Common myeloid progenitor, CD34-positive (primary cell): ENCODE data around the gene TNKS1BP1.

ENCODE experiments used
- CTCF ChIA-PET: fragments of 350-600 bp; sonication (Branson Sonifier 250); formaldehyde crosslinking; loops from one replicate; lab custom pipeline; 2021; ENCODE audit warnings: antibody characterized with exemption; lab: Charles Lee
- POLR2A ChIA-PET: fragments of 350-600 bp; sonication (Branson Sonifier 250); formaldehyde crosslinking; loops from one replicate; lab custom pipeline; 2021; ENCODE audit warnings: antibody characterized with exemption; lab: Charles Lee
- DNase-seq, 3 donors: peaks; one replicate each; pipeline versions ENCODE4 v3.0.0 to v3.0.0-alpha.2; 2013
- H3K27ac ChIP-seq, 2 experiments: 1 replicate in 1 of 2; 2 replicates in 1 of 2; pipeline ENCODE4 v1.7.0; 2013; ENCODE audit warnings: inconsistent platforms in 2 of 2, low read length in 2 of 2, mild to moderate bottlenecking in 2 of 2, low read depth in 1 of 2, moderate library complexity in 1 of 2; ENCODE audit not compliant: severe bottlenecking in 2 of 2, insufficient read depth in 1 of 2, poor library complexity in 1 of 2
- H3K27me3 ChIP-seq, 5 experiments: replicated peaks in 2 of 5; 1 replicate in 3 of 5; 2 replicates in 2 of 5; pipeline versions ENCODE4 v1.6.1 to v1.7.0; 2013; ENCODE audit warnings: low read length in 4 of 5, mild to moderate bottlenecking in 2 of 5, moderate library complexity in 2 of 5, inconsistent platforms in 1 of 5; ENCODE audit not compliant: insufficient read depth in 5 of 5, control insufficient read depth in 4 of 5
- H3K36me3 ChIP-seq, 4 experiments: 1 replicate in 2 of 4; 2 replicates in 2 of 4; pipeline versions ENCODE4 v1.6.1 to v1.7.0; 2013; ENCODE audit warnings: low read length in 3 of 4, control low read depth in 1 of 4, mild to moderate bottlenecking in 1 of 4; ENCODE audit not compliant: control insufficient read depth in 4 of 4, insufficient read depth in 4 of 4
- H3K4me1 ChIP-seq, 4 experiments: 1 replicate in 3 of 4; 2 replicates in 1 of 4; pipeline versions ENCODE4 v1.6.1 to v1.7.1; 2013; ENCODE audit warnings: low read length in 3 of 4, mild to moderate bottlenecking in 3 of 4, control low read depth in 1 of 4, inconsistent platforms in 1 of 4, moderate library complexity in 1 of 4; ENCODE audit not compliant: control insufficient read depth in 4 of 4, insufficient read depth in 4 of 4; ENCODE audit errors: control extremely low read depth in 1 of 4
- H3K4me3 ChIP-seq, 7 experiments: 1 replicate in 4 of 7; 2 replicates in 3 of 7; pipeline versions ENCODE4 v1.5.1 to v1.7.0; 2013; ENCODE audit warnings: mild to moderate bottlenecking in 7 of 7, low read length in 6 of 7, moderate library complexity in 6 of 7, inconsistent platforms in 2 of 7, low read depth in 2 of 7, control low read depth in 1 of 7; ENCODE audit not compliant: insufficient read depth in 4 of 7, control insufficient read depth in 1 of 7; ENCODE audit errors: extremely low read depth in 1 of 7
- H3K9me3 ChIP-seq, 5 experiments: 1 replicate in 4 of 5; 2 replicates in 1 of 5; pipeline versions ENCODE4 v1.6.1 to v1.7.1; 2013; ENCODE audit warnings: low read length in 4 of 5, mild to moderate bottlenecking in 2 of 5, inconsistent platforms in 1 of 5, low read depth in 1 of 5, moderate library complexity in 1 of 5; ENCODE audit not compliant: control insufficient read depth in 4 of 5, insufficient read depth in 2 of 5; ENCODE audit errors: control extremely low read depth in 1 of 5
- WGBS: methylation state at CpG from one replicate; pipeline ENCODE4 v1.1.5; 2013; ENCODE audit not compliant: insufficient coverage; 5-methylcytosine and 5-hydroxymethylcytosine counted together

The TNKS1BP1 gene

DNA sequence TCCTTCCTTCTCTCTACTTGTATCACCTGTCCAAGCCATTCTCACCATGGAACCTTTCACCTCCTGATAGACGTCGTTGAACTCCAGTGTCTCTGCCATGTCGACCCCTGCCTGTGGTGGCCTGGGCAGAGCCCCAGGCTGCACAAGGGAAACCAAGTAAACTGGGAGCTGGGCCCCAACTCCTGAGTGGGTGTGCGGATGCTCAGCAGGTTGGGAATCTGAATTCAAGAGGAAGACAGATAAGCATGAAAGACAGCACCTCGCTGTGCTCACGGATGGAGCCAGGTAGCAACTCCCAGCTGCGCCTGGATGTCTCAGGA is 10.2 kb upstream of the TNKS1BP1 start:
- Histone ChIP-seq H3K4me1 (peaks cover 5 to 24% (median 17%) of the 10 kb centered on the region in 4 experiments), H3K9me3 (no peaks in the 10 kb centered on the region), H3K27ac (peak overlapping the region; percentile 55 to 81), H3K36me3 (peaks cover 8 to 45% (median 37%) of the 10 kb centered on the region in 4 experiments), H3K4me3 (peak overlapping the region; percentile 61 to 83 (median 77)), H3K27me3 (peaks cover 0 to 2% (median 0%) of the 10 kb centered on the region in 5 experiments)
- DNase-seq, result no peak
- WGBS, result 11% methylated on average over 7 of the region's 7 CpGs
- POLR2A ChIA-PET, result interaction anchor here (0.8 to 1.3 kb wide), 3 partner anchors 10 to 18 kb away, joined by 3 read pairs; partner anchors contain the start of gene TNKS1BP1
- CTCF ChIA-PET, result interaction anchor here (1.0 to 3.0 kb wide), 11 partner anchors 9 to 233 kb away, joined by 3 to 14 read pairs (median 4); partner anchors contain the start of genes SLC43A1, TNKS1BP1 and UBE2L6

DNA sequence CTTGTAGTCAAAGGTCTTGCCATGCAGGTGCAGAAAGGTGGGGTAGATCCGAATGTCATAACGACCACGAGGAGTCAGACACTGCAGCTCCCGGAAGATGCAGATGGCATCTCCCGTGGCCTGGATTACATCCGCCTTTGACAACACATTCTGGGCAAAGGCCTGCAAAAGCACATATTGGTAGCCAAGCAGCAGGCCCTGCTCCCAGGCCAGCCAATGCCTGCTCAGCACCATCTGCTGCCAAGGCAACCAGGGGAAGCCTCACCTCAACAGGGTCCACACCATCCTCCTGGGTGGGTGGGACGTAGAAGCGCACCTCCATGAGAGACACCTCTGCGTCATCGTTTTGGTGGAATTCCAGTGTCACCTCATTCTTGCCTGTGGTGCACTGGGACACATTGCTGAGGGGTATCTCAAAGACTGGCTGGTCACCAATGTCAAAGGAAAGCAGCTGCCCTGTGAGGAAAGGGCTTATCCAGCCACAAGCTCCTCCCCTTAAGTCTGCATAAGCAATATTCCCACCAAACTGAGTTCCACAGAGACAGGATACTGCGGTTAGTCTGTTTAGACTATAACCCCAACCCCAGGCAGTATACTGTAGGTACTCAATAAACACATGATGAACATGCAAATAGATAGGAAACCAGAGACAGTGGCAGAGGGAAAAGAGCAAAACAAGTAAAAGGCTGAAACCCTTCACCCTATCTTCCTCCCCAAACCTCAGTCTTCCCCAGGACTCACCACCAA is 8.1 kb upstream of the TNKS1BP1 start:
- DNase-seq, result no peak
- WGBS, result 98% methylated on average over 9 of the region's 11 CpGs
- CTCF ChIA-PET, result interaction anchor here (1.2 to 3.0 kb wide), 2 partner anchors 7 to 16 kb away, joined by 3 to 14 read pairs; partner anchors contain the start of gene TNKS1BP1

DNA sequence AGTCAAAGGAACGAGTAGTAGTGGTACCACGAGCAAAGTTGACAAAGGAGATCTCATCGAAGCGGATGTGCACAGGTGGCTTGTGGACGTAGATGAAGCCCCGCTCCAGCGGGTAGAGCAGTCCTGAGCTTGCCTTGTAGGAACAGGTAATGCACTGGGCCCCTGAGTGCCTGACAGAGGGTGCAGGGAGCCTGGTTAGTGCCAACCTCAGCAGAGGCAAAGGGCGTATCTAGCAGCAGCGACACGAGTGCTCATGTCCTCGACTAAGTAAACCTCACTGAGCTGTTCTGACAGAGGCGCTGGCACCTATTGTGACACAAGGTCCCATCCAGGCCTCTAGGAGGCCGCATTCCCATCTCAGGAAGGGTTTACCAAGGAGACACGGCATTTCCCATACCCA is 7.0 kb upstream of the TNKS1BP1 start:
- no peak for DNase-seq
- no peak overlapping the region for H3K27ac ChIP-seq
- H3K4me3 ChIP-seq, result no peak overlapping the region
- peaks cover 20 to 78% (median 68%) of the 10 kb centered on the region in 4 experiments for H3K36me3 ChIP-seq
- peaks cover 5 to 24% (median 17%) of the 10 kb centered on the region in 4 experiments for H3K4me1 ChIP-seq
- no peaks in the 10 kb centered on the region for H3K27me3 ChIP-seq
- H3K9me3 ChIP-seq, result no peaks in the 10 kb centered on the region
- ChIA-PET CTCF (interaction anchor here (0.9 to 1.0 kb wide), 2 partner anchors 8 to 195 kb away, joined by 3 to 5 read pairs; no protein-coding TSS in a partner anchor), POLR2A (no interaction called here)
- 98% methylated on average over 14 of the region's 14 CpGs for WGBS

More for the DNA sequence above, 8.1 kb upstream of the TNKS1BP1 start:
- POLR2A ChIA-PET, result no interaction called here
- Histone ChIP-seq H3K9me3 (no peaks in the 10 kb centered on the region), H3K4me3 (no peak overlapping the region), H3K27ac (no peak overlapping the region), H3K36me3 (peaks cover 16 to 67% (median 57%) of the 10 kb centered on the region in 4 experiments), H3K4me1 (peaks cover 5 to 24% (median 17%) of the 10 kb centered on the region in 4 experiments), H3K27me3 (no peaks in the 10 kb centered on the region)

DNA sequence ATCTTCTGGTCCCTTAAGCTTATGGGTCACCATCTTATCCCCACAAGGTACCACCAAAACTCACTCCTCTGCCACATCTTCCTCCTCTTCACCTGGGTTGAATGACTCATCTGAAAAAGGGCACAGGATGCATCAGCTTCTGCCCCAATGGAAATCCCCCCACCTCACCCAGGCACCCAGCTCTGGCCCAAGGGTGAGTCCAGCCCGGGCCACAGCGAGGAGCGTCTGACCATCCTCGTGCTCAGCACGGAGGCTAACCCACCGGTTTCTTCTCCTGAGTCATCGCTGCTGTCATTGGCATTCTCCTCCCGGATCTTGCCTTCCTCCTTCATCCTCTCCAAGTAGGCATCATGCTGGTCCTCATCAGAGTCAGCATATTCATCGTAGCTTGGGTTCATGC is 5.3 kb upstream of the TNKS1BP1 start:
- DNase-seq, result no peak
- no peaks in the 10 kb centered on the region for H3K27me3 ChIP-seq
- H3K27ac ChIP-seq, result no peak overlapping the region
- 98% methylated on average over 9 of the region's 9 CpGs for WGBS
- POLR2A ChIA-PET, result no interaction called here
- H3K36me3 ChIP-seq, result peaks cover 20 to 91% (median 73%) of the 10 kb centered on the region in 4 experiments
- CTCF ChIA-PET, result interaction anchor here (1.2 kb wide), 1 partner anchor 198 kb away, joined by 3 read pairs; no protein-coding TSS in a partner anchor
- H3K4me3 ChIP-seq, result no peak overlapping the region
- H3K4me1 ChIP-seq, result peaks cover 8 to 25% (median 22%) of the 10 kb centered on the region in 4 experiments
- no peaks in the 10 kb centered on the region for H3K9me3 ChIP-seq

DNA sequence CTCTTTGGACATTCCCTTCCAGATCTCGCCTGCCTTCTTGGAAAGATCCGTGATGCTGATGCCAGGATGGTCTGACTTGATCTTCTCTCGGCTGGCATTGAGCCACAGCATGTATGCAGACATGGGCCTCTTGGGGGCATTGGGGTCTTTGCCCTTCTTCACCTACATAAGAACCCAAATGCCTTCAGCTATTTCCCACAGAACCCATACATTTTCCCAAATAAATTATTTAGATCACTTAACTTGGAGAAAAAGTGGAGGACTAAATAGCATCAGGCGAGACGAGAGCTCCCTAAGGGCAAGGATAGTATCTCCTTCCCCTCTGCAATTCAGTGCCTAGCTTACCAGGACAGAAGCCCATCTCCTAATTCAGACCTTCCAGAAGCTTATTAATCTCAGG is 3.0 kb upstream of the TNKS1BP1 start:
- Histone ChIP-seq H3K4me1 (peaks cover 2 to 23% (median 20%) of the 10 kb centered on the region in 4 experiments), H3K27me3 (no peaks in the 10 kb centered on the region), H3K27ac (no peak overlapping the region), H3K36me3 (peaks cover 18 to 73% (median 64%) of the 10 kb centered on the region in 4 experiments), H3K9me3 (no peaks in the 10 kb centered on the region), H3K4me3 (no peak overlapping the region)
- WGBS, result 96% methylated on average over 5 of the region's 5 CpGs
- ChIA-PET CTCF (interaction anchor here (0.7 to 1.0 kb wide), 2 partner anchors 9 to 10 kb away, joined by 3 to 4 read pairs; partner anchors contain the start of gene P2RX3), POLR2A (no interaction called here)
- no peak for DNase-seq

DNA sequence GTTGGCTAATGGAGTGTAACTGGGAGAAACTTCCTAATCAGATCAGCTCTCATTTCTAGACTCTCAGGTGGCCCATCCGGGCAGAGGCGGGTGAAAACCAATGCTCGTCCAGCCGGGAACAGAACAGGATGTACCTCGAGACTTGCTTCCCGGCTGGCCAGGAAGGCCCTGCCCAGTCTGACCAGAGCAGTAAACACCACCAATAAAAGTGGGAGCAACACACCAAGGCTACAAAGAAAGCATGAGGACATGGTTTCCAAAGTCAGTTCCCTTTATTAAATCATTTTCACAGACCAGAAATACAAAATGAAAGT is 940 bp upstream of the TNKS1BP1 start:
- peaks cover 15 to 53% (median 43%) of the 10 kb centered on the region in 4 experiments for H3K36me3 ChIP-seq
- ChIA-PET POLR2A (interaction anchor here (0.6 to 1.2 kb wide), 2 partner anchors 10 to 361 kb away, joined by 3 read pairs; no protein-coding TSS in a partner anchor), CTCF (interaction anchor here (0.8 to 2.7 kb wide), 4 partner anchors 9 to 234 kb away, joined by 3 to 14 read pairs (median 4); partner anchors contain the start of gene SSRP1)
- no peaks in the 10 kb centered on the region for H3K9me3 ChIP-seq
- H3K27ac ChIP-seq, result peak overlapping the region; percentile 58 to 86
- H3K4me1 ChIP-seq, result peaks cover 2 to 36% (median 26%) of the 10 kb centered on the region in 4 experiments
- H3K27me3 ChIP-seq, result no peaks in the 10 kb centered on the region
- DNase-seq, result no peak
- WGBS, result 56% methylated on average over 5 of the region's 6 CpGs
- H3K4me3 ChIP-seq, result peak overlapping the region in 6 of 7 experiments; percentile 46 to 90 (median 76)
